Endothelial cell of umbilical vein (primary cell): ENCODE data around the gene MFNG. TPM values are rescaled to one million over a fixed set of nuclear protein-coding genes. Genes with fewer than 3 reads are reported as not detected.

Experiments used
- BruUV-seq: library from RNA; stranded (reverse); fragments of 400-500 nt; replicated peaks from 2 replicates; lab custom pipeline; 2021; lab: Mats Ljungman, UMichigan
- CTCF ChIA-PET: fragments of 300-600, 350-600 bp; sonication (Branson Sonifier 250); formaldehyde crosslinking; loops from one replicate; lab custom pipeline; 2021; ENCODE audit warnings: antibody characterized with exemption, inconsistent platforms; lab: Charles Lee
- POLR2A ChIA-PET: fragments of 300-600, 350-600 bp; sonication (Branson Sonifier 250); formaldehyde crosslinking; loops from one replicate; lab custom pipeline; 2021; ENCODE audit warnings: antibody characterized with exemption, inconsistent platforms; lab: Charles Lee
- DNase-seq: peaks from one replicate; pipeline ENCODE4 v3.0.0-alpha.2; 2011; ENCODE audit warnings: low read depth, low spot score
- FAIRE-seq: peaks from 2 replicates; lab custom pipeline; 2011; peaks lifted over from hg19 to GRCh38; lab: Jason Lieb, UNC
- H2AFZ ChIP-seq: 2 replicates; pipeline ENCODE4 v1.6.0; 2012; ENCODE audit warnings: low read depth, low read length, control low read depth, inconsistent platforms
- H3K27ac ChIP-seq: 2 replicates; pipeline ENCODE4 v1.5.1; 2011; ENCODE audit warnings: low read depth, mild to moderate bottlenecking, control low read depth, low read length, moderate library complexity; ENCODE audit not compliant: insufficient read depth
- H3K27me3 ChIP-seq, 2 experiments: 2 replicates each; pipeline versions ENCODE4 v1.6.0 to v1.6.1; 2011; ENCODE audit warnings: low read length in 2 of 2, mixed read lengths in 1 of 2; ENCODE audit not compliant: control insufficient read depth in 2 of 2, insufficient read depth in 2 of 2
- H3K36me3 ChIP-seq, 2 experiments: 2 replicates in 1 of 2; 3 replicates in 1 of 2; pipeline ENCODE4 v1.5.1; 2011; ENCODE audit warnings: low read length in 2 of 2, mild to moderate bottlenecking in 1 of 2, moderate library complexity in 1 of 2; ENCODE audit not compliant: control insufficient read depth in 2 of 2, insufficient read depth in 2 of 2; ENCODE audit errors: extremely low read depth in 1 of 2
- H3K4me1 ChIP-seq: 3 replicates; pipeline ENCODE4 v1.5.1; 2011; ENCODE audit warnings: mild to moderate bottlenecking, low read length; ENCODE audit not compliant: control insufficient read depth, insufficient read depth; ENCODE audit errors: extremely low read depth
- H3K4me2 ChIP-seq: 2 replicates; pipeline ENCODE4 v1.6.1; 2011; ENCODE audit warnings: low read length, control low read depth, mixed read lengths; ENCODE audit not compliant: insufficient read depth
- H3K4me3 ChIP-seq, 3 experiments: fragments of 200-600 bp in 1 of 3; sonication (generic), shearing (Covaris generic) in 1 of 3; replicated peaks in 1 of 3; 2 replicates each; pipeline ENCODE4 v1.5.1; 2011 to 2016; ENCODE audit warnings: control low read depth in 3 of 3, low read length in 3 of 3, mild to moderate bottlenecking in 2 of 3, inconsistent platforms in 1 of 3, low read depth in 1 of 3, moderate library complexity in 1 of 3; ENCODE audit not compliant: insufficient read depth in 1 of 3
- H3K79me2 ChIP-seq: 2 replicates; pipeline ENCODE4 v1.6.0; 2012; ENCODE audit warnings: low read length, inconsistent platforms; ENCODE audit not compliant: control insufficient read depth, insufficient read depth
- H3K9ac ChIP-seq: replicated peaks from 2 replicates; pipeline ENCODE3; 2011; ENCODE audit warnings: low read length, control low read depth; ENCODE audit not compliant: insufficient read depth; ENCODE audit errors: extremely low read depth
- H3K9me1 ChIP-seq: replicated peaks from 3 replicates; pipeline ENCODE4 v1.6.0; 2011; ENCODE audit warnings: mild to moderate bottlenecking, low read length; ENCODE audit not compliant: control insufficient read depth, insufficient read depth; ENCODE audit errors: extremely low read depth
- H3K9me3 ChIP-seq: replicated peaks from 2 replicates; pipeline ENCODE4 v1.5.1; 2012; ENCODE audit warnings: low read length, inconsistent platforms; ENCODE audit not compliant: control insufficient read depth, insufficient read depth
- H4K20me1 ChIP-seq: replicated peaks from 2 replicates; pipeline ENCODE3; 2011; ENCODE audit warnings: mild to moderate bottlenecking, low read length; ENCODE audit not compliant: control insufficient read depth, insufficient read depth; ENCODE audit errors: extremely low read depth
- CTCF ChIP-seq, 2 donors: IDR thresholded peaks; 1 replicate in 1 of 2; 2 replicates in 1 of 2; pipeline ENCODE4 v1.5.1; 2011; ENCODE audit warnings: low read length in 2 of 2, mild to moderate bottlenecking in 2 of 2, moderate library complexity in 2 of 2, control low read depth in 1 of 2, inconsistent platforms in 1 of 2, low read depth in 1 of 2; ENCODE audit not compliant: insufficient read depth in 1 of 2; ENCODE audit errors: extremely low read depth in 1 of 2
- EZH2 ChIP-seq: IDR thresholded peaks from 2 replicates; pipeline ENCODE4 v1.6.1; 2012; ENCODE audit warnings: borderline replicate concordance, low read depth, mild to moderate bottlenecking, moderate library complexity, low read length, inconsistent platforms; ENCODE audit not compliant: severe bottlenecking
- FOS ChIP-seq: IDR thresholded peaks from 2 replicates; pipeline ENCODE4 v1.6.1; 2011; ENCODE audit warnings: mild to moderate bottlenecking, low read length, moderate library complexity, borderline replicate concordance; ENCODE audit not compliant: insufficient read depth
- GATA2 ChIP-seq: IDR thresholded peaks from 2 replicates; pipeline ENCODE4 v1.7.0; 2011; ENCODE audit warnings: low read depth, mild to moderate bottlenecking, moderate library complexity, mixed read lengths, low read length; ENCODE audit not compliant: insufficient read length, insufficient read depth
- JUN ChIP-seq: IDR thresholded peaks from 2 replicates; pipeline ENCODE4 v1.6.1; 2011; ENCODE audit warnings: borderline replicate concordance, low read depth; ENCODE audit not compliant: insufficient read length, insufficient read depth
- MAX ChIP-seq: IDR thresholded peaks from 2 replicates; pipeline ENCODE4 v1.6.1; 2011; ENCODE audit not compliant: insufficient read depth, insufficient read length
- MYC ChIP-seq: IDR thresholded peaks from one replicate; pipeline ENCODE4 v1.6.1; 2011; ENCODE audit warnings: mild to moderate bottlenecking, low read depth, low read length
- POLR2A ChIP-seq: IDR thresholded peaks from 2 replicates; pipeline ENCODE4 v1.6.1; 2012; ENCODE audit warnings: low read depth, mild to moderate bottlenecking, control low read depth, low read length
- POLR2AphosphoS5 ChIP-seq: IDR thresholded peaks from 2 replicates; pipeline ENCODE4 v1.6.1; 2012; ENCODE audit warnings: low read depth, mild to moderate bottlenecking, control low read depth, low read length, moderate library complexity; ENCODE audit not compliant: insufficient read depth
- dilution Hi-C: fragments of 300-500 bp; cut with MboI; formaldehyde crosslinking; loops from one replicate; pipeline ENCODE4 v1.15.0; 2019; ENCODE audit warnings: low sequenced_read_pairs; ENCODE audit not compliant: extremely low pct_ligation_motif_present
- intact Hi-C: fragments of 100-400 bp; cut with micrococcal nuclease; formaldehyde crosslinking; loops from one replicate; pipeline ENCODE4 v1.10.0; 2022
- polyA plus RNA-seq, 4 experiments: library from polyadenylated mRNA; depleted of rRNA in 3 of 4; stranded (reverse) in 3 of 4; unstranded in 1 of 4; fragments of >200 nt; gene quantifications; 2 replicates each; pipeline versions ENCODE4 v1.2.1 to v1.2.3, GENCODE V29; 2011 to 2012; ENCODE audit warnings: missing spikeins in 1 of 4
- total RNA-seq: library from RNA; stranded (reverse); gene quantifications from 2 replicates; pipeline ENCODE4 v1.2.3, GENCODE V29; 2021

Gene MFNG
- total and polyA plus RNA-seq, 2 donors (not counting 3 experiments of a cell fraction or from before 2014, with no cell fraction given): 188 to 257 TPM

GRCh38 chr22:37518509-37519267 is 32.5 kb upstream of the MFNG start:
- Histone ChIP-seq H3K4me2 (peak overlapping the region; percentile 78), H3K36me3 (peaks cover 12 to 16% of the 10 kb centered on the region in 2 experiments), H3K79me2 (peaks cover 22% of the 10 kb centered on the region), H3K4me3 (peak overlapping the region; percentile 69 to 84 (median 78)), H3K9me1 (no peaks in the 10 kb centered on the region), H3K4me1 (peaks cover 9% of the 10 kb centered on the region), H2AFZ (peak overlapping the region; percentile 39), H4K20me1 (no peaks in the 10 kb centered on the region), H3K27ac (no peak overlapping the region), H3K27me3 (no peaks in the 10 kb centered on the region), H3K9ac (peak overlapping the region; percentile 44), H3K9me3 (no peaks in the 10 kb centered on the region)
- no peak for TF ChIP-seq MYC
- no peak for TF ChIP-seq CTCF (IDR thresholded peaks at IDR 0.05; ENCODE audit: extremely low read depth in 1 of 2, insufficient read depth in 1 of 2, low read depth in 1 of 2, low read length in 2 of 2)
- no peak for TF ChIP-seq POLR2A
- no peak for TF ChIP-seq MAX
- no peak for TF ChIP-seq JUN
- TF ChIP-seq GATA2: no peak
- no peak for TF ChIP-seq FOS
- TF ChIP-seq EZH2: no peak
- TF ChIP-seq POLR2AphosphoS5: no peak
- dilution Hi-C loops: no loop called here
- BruUV-seq: no TSS peak
- peak; percentile 48 for FAIRE-seq
- DNase-seq: peak; percentile 30
- POLR2A ChIA-PET: no interaction called here
- intact Hi-C loops: loop anchor here (2.0 kb wide), 1 partner anchor 34 kb away; no protein-coding TSS in a partner anchor
- CTCF ChIA-PET: interaction anchor here (0.7 to 2.1 kb wide), 4 partner anchors 21 to 74 kb away, joined by 3 to 7 read pairs (median 3); no protein-coding TSS in a partner anchor
